ENCODE measurements around the gene RPAP3.

Gene RPAP3

DNA sequence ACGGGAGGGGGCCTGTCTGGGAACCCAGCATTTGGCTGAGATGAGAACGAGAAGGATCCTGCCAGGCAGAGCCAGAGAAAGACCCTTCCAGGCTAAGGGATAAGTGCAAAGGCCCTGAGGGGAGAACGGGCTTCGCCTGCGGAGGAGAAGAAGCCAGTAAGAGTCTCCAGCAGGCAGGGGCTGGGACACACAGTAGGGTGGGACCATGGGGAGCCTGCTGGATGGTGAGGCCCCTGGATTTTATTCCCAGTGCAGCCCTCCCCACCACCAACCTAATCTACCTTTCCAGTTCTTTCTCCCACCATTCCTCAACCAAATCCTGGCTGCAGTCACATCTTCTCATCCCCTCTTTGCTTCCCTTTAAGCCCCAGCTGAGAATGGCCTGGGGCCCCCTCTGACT lies 40.2 kb upstream of the RPAP3 start:
- Histone ChIP-seq H3K27me3 (ENCODE audit: control insufficient read depth, insufficient read depth, low read length) (no peaks in the 10 kb centered on the region), H3K4me2 (ENCODE audit: low read length) (peak overlapping the region; percentile 20), H3K4me3 (ENCODE audit: low read depth, low read length) (peak overlapping the region; percentile 3), H3K4me1 (peaks cover 44% of the 10 kb centered on the region), H3K9me3 (ENCODE audit: control insufficient read depth, low read length) (no peaks in the 10 kb centered on the region), H3K9ac (no peak overlapping the region), H3K27ac (peak overlapping the region; percentile 99), H3K79me2 (peaks cover 6% of the 10 kb centered on the region), H3K36me3 (ENCODE audit: control insufficient read depth, insufficient read depth, low read length) (no peaks in the 10 kb centered on the region), H2AFZ (peak overlapping the region; percentile 54)
- TF ChIP-seq, protein P1, sequence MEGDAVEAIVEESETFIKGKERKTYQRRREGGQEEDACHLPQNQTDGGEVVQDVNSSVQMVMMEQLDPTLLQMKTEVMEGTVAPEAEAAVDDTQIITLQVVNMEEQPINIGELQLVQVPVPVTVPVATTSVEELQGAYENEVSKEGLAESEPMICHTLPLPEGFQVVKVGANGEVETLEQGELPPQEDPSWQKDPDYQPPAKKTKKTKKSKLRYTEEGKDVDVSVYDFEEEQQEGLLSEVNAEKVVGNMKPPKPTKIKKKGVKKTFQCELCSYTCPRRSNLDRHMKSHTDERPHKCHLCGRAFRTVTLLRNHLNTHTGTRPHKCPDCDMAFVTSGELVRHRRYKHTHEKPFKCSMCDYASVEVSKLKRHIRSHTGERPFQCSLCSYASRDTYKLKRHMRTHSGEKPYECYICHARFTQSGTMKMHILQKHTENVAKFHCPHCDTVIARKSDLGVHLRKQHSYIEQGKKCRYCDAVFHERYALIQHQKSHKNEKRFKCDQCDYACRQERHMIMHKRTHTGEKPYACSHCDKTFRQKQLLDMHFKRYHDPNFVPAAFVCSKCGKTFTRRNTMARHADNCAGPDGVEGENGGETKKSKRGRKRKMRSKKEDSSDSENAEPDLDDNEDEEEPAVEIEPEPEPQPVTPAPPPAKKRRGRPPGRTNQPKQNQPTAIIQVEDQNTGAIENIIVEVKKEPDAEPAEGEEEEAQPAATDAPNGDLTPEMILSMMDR (IDR thresholded peaks at IDR 0.05), result no peak

DNA sequence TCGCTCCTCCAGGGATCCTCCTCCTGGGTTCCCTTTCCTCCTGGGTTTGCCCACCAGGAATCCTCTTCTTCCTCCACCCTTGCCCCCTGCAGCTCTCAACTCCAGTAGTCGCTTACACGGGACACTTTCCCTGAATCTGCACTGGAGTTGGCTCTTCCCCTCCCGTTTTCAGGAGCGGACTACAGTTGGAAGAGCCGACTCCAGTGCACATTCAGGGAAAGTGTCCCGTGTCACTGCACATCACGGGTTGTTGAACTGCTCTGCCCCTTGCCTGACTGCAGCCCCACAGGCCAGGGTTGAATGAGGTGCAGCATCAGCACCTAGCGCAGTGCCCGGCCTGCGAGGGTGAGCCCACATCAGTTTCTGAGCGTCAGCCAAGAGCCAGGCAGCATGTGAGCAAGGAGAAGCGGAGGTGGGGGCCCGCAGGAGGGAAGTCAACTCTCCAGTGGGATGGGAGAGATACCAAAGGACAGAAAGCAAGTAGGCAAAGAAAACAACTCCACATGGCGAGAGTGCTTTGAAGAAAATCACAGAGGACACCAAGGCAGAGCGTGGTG lies 39.7 kb upstream of the RPAP3 start:
- peak overlapping the region; percentile 59 for H3K9ac ChIP-seq
- TF ChIP-seq, protein P1 (IDR thresholded peaks at IDR 0.05), result peak; percentile 5
- peaks cover 44% of the 10 kb centered on the region for H3K4me1 ChIP-seq
- no peaks in the 10 kb centered on the region for H3K9me3 ChIP-seq (ENCODE audit: control insufficient read depth, low read length)
- H3K36me3 ChIP-seq (ENCODE audit: control insufficient read depth, insufficient read depth, low read length), result no peaks in the 10 kb centered on the region
- peak overlapping the region; percentile 54 for H2AFZ ChIP-seq
- H3K27ac ChIP-seq, result peak overlapping the region; percentile 99
- no peaks in the 10 kb centered on the region for H3K27me3 ChIP-seq (ENCODE audit: control insufficient read depth, insufficient read depth, low read length)
- H3K4me2 ChIP-seq (ENCODE audit: low read length), result peak overlapping the region; percentile 20
- peaks cover 6% of the 10 kb centered on the region for H3K79me2 ChIP-seq
- peak overlapping the region; percentile 3 for H3K4me3 ChIP-seq (ENCODE audit: low read depth, low read length)

DNA sequence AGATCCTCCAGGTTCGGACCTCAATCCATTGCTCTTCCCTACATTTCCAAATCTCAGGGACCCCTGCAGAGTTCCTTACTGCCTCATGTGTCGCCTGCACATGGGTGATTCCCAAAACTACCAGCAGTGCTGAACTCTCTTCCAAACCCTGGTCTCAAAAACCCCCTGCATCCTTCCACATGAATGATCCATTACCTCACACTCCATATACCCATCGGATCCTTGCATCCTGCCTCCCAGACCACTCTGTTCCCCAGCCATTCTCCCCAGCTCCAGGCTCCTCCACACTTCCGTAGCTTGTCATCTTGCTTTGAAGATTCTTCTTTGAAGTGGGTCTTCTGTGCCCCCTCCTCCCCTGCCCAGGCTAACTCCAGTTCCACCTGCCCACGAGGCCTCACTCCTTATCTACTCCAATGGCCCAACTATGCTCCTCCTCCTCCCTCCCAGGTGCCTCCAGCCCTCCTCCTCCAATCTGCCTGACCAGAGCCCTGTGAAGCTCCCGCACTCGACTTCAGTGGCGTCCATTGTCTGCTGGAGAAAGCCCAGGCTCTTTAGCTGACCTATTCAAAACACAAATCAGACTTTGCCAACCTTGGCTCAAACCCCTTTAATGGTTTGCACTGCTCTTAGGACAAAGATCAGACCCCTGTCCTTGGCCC lies 39.1 kb upstream of the RPAP3 start:
- Histone ChIP-seq H3K4me2 (ENCODE audit: low read length) (peak overlapping the region; percentile 20), H3K4me3 (ENCODE audit: low read depth, low read length) (peak overlapping the region; percentile 3), H3K9me3 (ENCODE audit: control insufficient read depth, low read length) (no peaks in the 10 kb centered on the region), H3K36me3 (ENCODE audit: control insufficient read depth, insufficient read depth, low read length) (no peaks in the 10 kb centered on the region), H3K27ac (peak overlapping the region; percentile 99), H3K9ac (peak overlapping the region; percentile 59), H3K79me2 (peaks cover 6% of the 10 kb centered on the region), H3K27me3 (ENCODE audit: control insufficient read depth, insufficient read depth, low read length) (no peaks in the 10 kb centered on the region), H3K4me1 (peaks cover 42% of the 10 kb centered on the region), H2AFZ (peak overlapping the region; percentile 54)
- TF ChIP-seq, protein P1 (IDR thresholded peaks at IDR 0.05), result no peak

DNA sequence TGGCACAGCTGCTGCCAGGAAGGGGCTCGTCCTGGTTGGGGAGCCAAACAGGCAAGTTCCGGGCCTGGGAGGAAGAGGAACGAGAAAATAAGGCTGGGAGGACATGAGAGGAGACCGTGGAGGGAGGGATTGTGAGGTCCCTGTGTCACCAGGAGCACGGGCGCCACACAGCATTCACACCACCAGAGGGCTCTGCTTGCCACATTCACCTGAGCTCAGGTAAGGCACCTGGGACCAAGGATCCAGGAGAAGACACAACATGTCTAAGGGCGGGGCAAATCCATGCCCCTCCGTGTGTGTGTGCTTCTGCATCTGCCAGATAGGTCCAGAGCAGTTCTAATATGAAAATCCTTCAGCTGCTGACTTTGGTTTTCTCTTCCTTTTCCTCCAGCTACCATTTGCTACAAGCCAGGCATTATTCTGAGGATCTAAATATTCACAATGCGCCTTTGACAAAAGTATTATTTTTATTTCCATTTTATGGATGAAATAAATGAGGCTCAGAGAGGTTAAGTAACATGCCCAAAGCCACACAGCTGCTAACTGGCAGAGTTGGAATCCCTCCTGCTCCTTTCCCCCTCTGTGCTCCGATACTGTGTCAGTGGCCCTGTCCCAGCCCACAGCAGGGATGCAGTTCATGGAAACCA lies 38.3 kb upstream of the RPAP3 start:
- peak overlapping the region; percentile 99 for H3K27ac ChIP-seq
- H3K4me1 ChIP-seq, result peaks cover 38% of the 10 kb centered on the region

More for the DNA sequence above, 38.3 kb upstream of the RPAP3 start:
- Histone ChIP-seq H3K9ac (peak overlapping the region; percentile 10), H3K4me3 (ENCODE audit: low read depth, low read length) (no peak overlapping the region), H3K4me2 (ENCODE audit: low read length) (no peak overlapping the region), H3K36me3 (ENCODE audit: control insufficient read depth, insufficient read depth, low read length) (no peaks in the 10 kb centered on the region), H3K79me2 (peaks cover 6% of the 10 kb centered on the region), H2AFZ (no peak overlapping the region), H3K27me3 (ENCODE audit: control insufficient read depth, insufficient read depth, low read length) (no peaks in the 10 kb centered on the region), H3K9me3 (ENCODE audit: control insufficient read depth, low read length) (no peaks in the 10 kb centered on the region)
- TF ChIP-seq, protein P1 (IDR thresholded peaks at IDR 0.05), result peak; percentile 89
